K562 (cell line): ENCODE data around the gene PTPRG. TPM values are rescaled to one million over a fixed set of nuclear protein-coding genes. Genes with fewer than 3 reads are reported as not detected.

Experiments
- ATAC-seq: fragments of 200-7000 bp; cut with Tn5 transposase; 3 replicates; pipeline ENCODE4 v1.9.1; 2020; ENCODE audit warnings: moderate library complexity
- BruUV-seq: library from RNA; stranded (reverse); fragments of 400-500 nt; replicated peaks from 2 replicates; lab custom pipeline; 2021; lab: Mats Ljungman, UMichigan
- CTCF ChIA-PET: fragments of 300-600 bp; formaldehyde crosslinking; extraction: SDS; loops from one replicate; lab custom pipeline; 2021; ENCODE audit warnings: low intra/inter-chr PET ratio; lab: Yijun Ruan, JAX
- POLR2A ChIA-PET: fragments of 300-600, 350-650 bp; sonication (Branson Sonifier 250); formaldehyde crosslinking; extraction: SDS; loops from one replicate; lab custom pipeline; 2021; ENCODE audit warnings: antibody characterized with exemption, inconsistent platforms; lab: Yijun Ruan, JAX
- DNase-seq, 4 experiments: peaks; one replicate each; pipeline versions ENCODE4 v3.0.0 to v3.0.0-alpha.2; 2011 to 2018; ENCODE audit warnings: low spot score in 3 of 4, mixed read lengths in 3 of 4; ENCODE audit errors: extremely low read depth in 1 of 4
- FAIRE-seq: peaks from 2 replicates; lab custom pipeline; 2011; peaks lifted over from hg19 to GRCh38; lab: Jason Lieb, UNC
- H2AFZ ChIP-seq: 2 replicates; pipeline ENCODE4 v1.6.0; 2011; ENCODE audit warnings: low read depth, low read length, control low read depth, inconsistent platforms
- H3K27ac ChIP-seq: fragments of 200-600 bp; 3 replicates; pipeline ENCODE4 v1.8.0; 2011; ENCODE audit warnings: low read depth, mild to moderate bottlenecking, control low read depth, inconsistent platforms, low read length, moderate library complexity, mixed read lengths; ENCODE audit errors: extremely low read depth
- H3K27me3 ChIP-seq, 2 experiments: fragments of 300-600 bp in 1 of 2; 2 replicates in 1 of 2; 3 replicates in 1 of 2; pipeline versions ENCODE4 v1.6.0 to v1.8.0; 2011; ENCODE audit warnings: inconsistent platforms in 2 of 2, low read length in 2 of 2, mild to moderate bottlenecking in 1 of 2, mixed read lengths in 1 of 2, moderate library complexity in 1 of 2; ENCODE audit not compliant: control insufficient read depth in 2 of 2, insufficient read depth in 2 of 2
- H3K36me3 ChIP-seq: fragments of 300-600 bp; 3 replicates; pipeline ENCODE4 v1.8.0; 2011; ENCODE audit warnings: mild to moderate bottlenecking, low read length, inconsistent platforms; ENCODE audit not compliant: control insufficient read depth, insufficient read depth
- H3K4me1 ChIP-seq, 2 experiments: fragments of 200-600 bp in 1 of 2; replicated peaks in 1 of 2; 2 replicates in 1 of 2; 3 replicates in 1 of 2; pipeline versions ENCODE4 v1.5.1 to v1.8.0; 2011; ENCODE audit warnings: inconsistent platforms in 2 of 2, low read length in 2 of 2, mild to moderate bottlenecking in 1 of 2, mixed read lengths in 1 of 2, moderate library complexity in 1 of 2; ENCODE audit not compliant: control insufficient read depth in 2 of 2, insufficient read depth in 2 of 2
- H3K4me2 ChIP-seq: 2 replicates; pipeline ENCODE4 v1.6.1; 2011; ENCODE audit warnings: low read length, control low read depth, inconsistent platforms, mixed read lengths; ENCODE audit not compliant: insufficient read depth
- H3K4me3 ChIP-seq: fragments of 200-600 bp; sonication (generic), shearing (Covaris generic); 2 replicates; pipeline ENCODE4 v1.5.1; 2016; ENCODE audit warnings: control low read depth, inconsistent platforms
- H3K79me2 ChIP-seq: fragments of 200-600 bp; 3 replicates; pipeline ENCODE4 v1.8.0; 2011; ENCODE audit warnings: low read length, inconsistent platforms; ENCODE audit not compliant: control insufficient read depth, insufficient read depth
- H3K9ac ChIP-seq, 2 experiments: 2 replicates each; pipeline versions ENCODE4 v1.6.0 to v1.6.1; 2011; ENCODE audit warnings: low read depth in 2 of 2, low read length in 2 of 2, control low read depth in 1 of 2, inconsistent platforms in 1 of 2, mild to moderate bottlenecking in 1 of 2, mixed read lengths in 1 of 2; ENCODE audit not compliant: insufficient read depth in 1 of 2
- H3K9me1 ChIP-seq: one replicate; pipeline ENCODE4 v1.6.0; 2011; ENCODE audit warnings: inconsistent platforms, mild to moderate bottlenecking, low read length, moderate library complexity; ENCODE audit not compliant: control insufficient read depth, insufficient read depth
- H3K9me3 ChIP-seq: replicated peaks from 2 replicates; pipeline ENCODE4 v1.5.1; 2011; ENCODE audit warnings: low read depth, low read length, inconsistent platforms; ENCODE audit not compliant: control insufficient read depth, insufficient read depth
- H4K20me1 ChIP-seq: replicated peaks from 2 replicates; pipeline ENCODE4 v1.6.1; 2011; ENCODE audit warnings: low read length, inconsistent platforms, mixed read lengths; ENCODE audit not compliant: control insufficient read depth, insufficient read depth
- BRCA1 ChIP-seq, 2 experiments: fragments of 450-650 bp in 1 of 2; sonication (generic) in 1 of 2; formaldehyde crosslinking in 1 of 2; IDR thresholded peaks; 2 replicates each; pipeline versions ENCODE4 v1.5.0 to v1.6.1; 2017 to 2020; ENCODE audit warnings: mild to moderate bottlenecking in 1 of 2, missing genetic modification reagents in 1 of 2
- CBFA2T3 ChIP-seq: fragments of 450-650 bp; IDR thresholded peaks from 2 replicates; pipeline ENCODE4 v1.6.1; 2017
- CREM ChIP-seq: IDR thresholded peaks from 2 replicates; pipeline ENCODE4 v1.6.1; 2014; ENCODE audit warnings: antibody characterized with exemption, low read depth
- EZH2 ChIP-seq: IDR thresholded peaks from 2 replicates; pipeline ENCODE4 v1.6.1; 2012; ENCODE audit warnings: low read depth, mild to moderate bottlenecking, inconsistent platforms, low read length, borderline replicate concordance
- KDM4B ChIP-seq, 2 experiments: fragments of 450-650 bp in 1 of 2; sonication (generic) in 1 of 2; IDR thresholded peaks; 2 replicates each; pipeline ENCODE4 v1.6.1; 2016 to 2017; ENCODE audit warnings: borderline replicate concordance in 2 of 2, antibody characterized with exemption in 1 of 2, low read depth in 1 of 2, mild to moderate bottlenecking in 1 of 2
- KLF1 ChIP-seq: fragments of 450-650 bp; IDR thresholded peaks from 2 replicates; pipeline ENCODE4 v1.6.1; 2016; ENCODE audit warnings: missing genetic modification characterization, missing compliant biosample characterization
- SMAD4 ChIP-seq: fragments of 250-450 bp; sonication (Bioruptor Pico); conservative IDR thresholded peaks from 2 replicates; pipeline ENCODE4 v1.8.0; 2021; ENCODE audit warnings: inconsistent platforms, mild to moderate bottlenecking, moderate library complexity
- SNRNP70 ChIP-seq: fragments of 200-400 bp; formaldehyde crosslinking; optimal IDR thresholded peaks from 2 replicates; pipeline ENCODE3; 2017; ENCODE audit warnings: low read depth, low read length
- TEAD4 ChIP-seq, 2 experiments: sonication (generic) in 1 of 2; formaldehyde crosslinking in 1 of 2; IDR thresholded peaks; 2 replicates each; pipeline versions ENCODE4 v1.6.1 to v1.8.0; 2012 to 2022; ENCODE audit warnings: borderline replicate concordance in 1 of 2, inconsistent platforms in 1 of 2, low read length in 1 of 2, mild to moderate bottlenecking in 1 of 2, missing genetic modification reagents in 1 of 2
- ZKSCAN3 ChIP-seq: fragments of 250-450 bp; sonication (Bioruptor Pico); IDR thresholded peaks from 2 replicates; pipeline ENCODE4 v1.4.0; 2020
- ZNF584 ChIP-seq: fragments of 200-800 bp; sonication (Bioruptor generic); IDR thresholded peaks from 2 replicates; pipeline ENCODE4 v1.6.1; 2016; ENCODE audit warnings: low read depth, mild to moderate bottlenecking, missing genetic modification characterization, missing compliant biosample characterization
- WGBS: fragments of 100-300 bp; shearing (Covaris generic); methylation state at CpG from one replicate; pipeline ENCODE4 v1.1.6; 2016; ENCODE audit warnings: low coverage, mixed read lengths; ENCODE audit not compliant: insufficient coverage; ENCODE audit errors: missing lambda C conversion rate; 5-methylcytosine and 5-hydroxymethylcytosine counted together
- in situ Hi-C: fragments of 300-500 bp; cut with MboI; formaldehyde crosslinking; loops from 4 replicates; pipeline ENCODE4 v1.15.0; 2018; ENCODE audit warnings: inconsistent platforms, mixed read lengths
- intact Hi-C: fragments of 100-400 bp; cut with micrococcal nuclease; formaldehyde crosslinking; loops from 2 replicates; pipeline ENCODE4 v1.14.2; 2022
- polyA plus RNA-seq, 8 experiments: library from polyadenylated mRNA; depleted of rRNA in 4 of 8; stranded (reverse) in 5 of 8; unstranded in 3 of 8; fragments of >200 nt; fragmentation: Nextera tagmentation in 2 of 8; fragmentation: Illumina TruSeq in 1 of 8; extraction: Ambion mirVana in 2 of 8; extraction: Trizol in 1 of 8; gene quantifications; 2 replicates each; pipeline versions ENCODE4 v1.2.1 to v1.2.3, GENCODE V29; 2011 to 2014; ENCODE audit warnings: inconsistent platforms in 1 of 8, missing spikeins in 1 of 8
- total RNA-seq, 7 experiments: library from RNA; depleted of rRNA in 6 of 7; stranded (reverse); fragments of >200 nt in 6 of 7; fragmentation: Illumina TruSeq in 2 of 7; extraction: Trizol in 2 of 7; gene quantifications; 2 replicates each; pipeline versions ENCODE4 v1.2.1 to v1.2.3, GENCODE V29; 2011 to 2021; ENCODE audit warnings: low replicate concordance in 1 of 7
- TF ChIP-seq, protein P1 (sequence below): fragments of 450-650 bp; formaldehyde crosslinking; IDR thresholded peaks from 2 replicates; pipeline ENCODE4 v1.4.0; 2022; ENCODE audit warnings: missing genetic modification characterization
- TF ChIP-seq, protein P2 (sequence below): sonication (generic); formaldehyde crosslinking; IDR thresholded peaks from 2 replicates; pipeline ENCODE4 v1.8.0; 2023; ENCODE audit warnings: mild to moderate bottlenecking, missing genetic modification reagents

Gene PTPRG
- total and polyA plus RNA-seq, 9 of the 15 experiments (the other 6 are each of a cell fraction or from before 2014, with no cell fraction given) = 0.16 TPM; not detected in 8

- no peak for DNase-seq
- Histone ChIP-seq H3K9ac (no peak overlapping the region), H3K27ac (no peak overlapping the region), H3K4me2 (no peak overlapping the region), H3K9me1 (no peaks in the 10 kb centered on the region), H2AFZ (no peak overlapping the region), H3K4me3 (no peak overlapping the region), H3K9me3 (no peaks in the 10 kb centered on the region), H3K27me3 (0 out of 5 replicates have a peak, but pooled peaks cover 0 to 12% of the 10 kb centered on the region in 2 experiments), H4K20me1 (no peaks in the 10 kb centered on the region), H3K79me2 (no peaks in the 10 kb centered on the region), H3K4me1 (no peaks in the 10 kb centered on the region), H3K36me3 (no peaks in the 10 kb centered on the region)
- ATAC-seq = no peak
- in situ Hi-C loops (no loop called here), intact Hi-C loops (no loop called here)
- POLR2A ChIA-PET = no interaction called here
- BruUV-seq = no TSS peak
- no peak for FAIRE-seq
- no peak for TF ChIP-seq EZH2
- TF ChIP-seq ZNF584 = no peak
- TF ChIP-seq, protein P1, sequence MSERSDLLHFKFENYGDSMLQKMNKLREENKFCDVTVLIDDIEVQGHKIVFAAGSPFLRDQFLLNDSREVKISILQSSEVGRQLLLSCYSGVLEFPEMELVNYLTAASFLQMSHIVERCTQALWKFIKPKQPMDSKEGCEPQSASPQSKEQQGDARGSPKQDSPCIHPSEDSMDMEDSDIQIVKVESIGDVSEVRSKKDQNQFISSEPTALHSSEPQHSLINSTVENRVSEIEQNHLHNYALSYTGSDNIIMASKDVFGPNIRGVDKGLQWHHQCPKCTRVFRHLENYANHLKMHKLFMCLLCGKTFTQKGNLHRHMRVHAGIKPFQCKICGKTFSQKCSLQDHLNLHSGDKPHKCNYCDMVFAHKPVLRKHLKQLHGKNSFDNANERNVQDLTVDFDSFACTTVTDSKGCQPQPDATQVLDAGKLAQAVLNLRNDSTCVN = no peak
- TF ChIP-seq KDM4B (IDR thresholded peaks at IDR 0.05; ENCODE audit: borderline replicate concordance in 2 of 2, low read depth in 1 of 2) = no peak
- no peak for TF ChIP-seq SNRNP70
- TF ChIP-seq, protein P2, sequence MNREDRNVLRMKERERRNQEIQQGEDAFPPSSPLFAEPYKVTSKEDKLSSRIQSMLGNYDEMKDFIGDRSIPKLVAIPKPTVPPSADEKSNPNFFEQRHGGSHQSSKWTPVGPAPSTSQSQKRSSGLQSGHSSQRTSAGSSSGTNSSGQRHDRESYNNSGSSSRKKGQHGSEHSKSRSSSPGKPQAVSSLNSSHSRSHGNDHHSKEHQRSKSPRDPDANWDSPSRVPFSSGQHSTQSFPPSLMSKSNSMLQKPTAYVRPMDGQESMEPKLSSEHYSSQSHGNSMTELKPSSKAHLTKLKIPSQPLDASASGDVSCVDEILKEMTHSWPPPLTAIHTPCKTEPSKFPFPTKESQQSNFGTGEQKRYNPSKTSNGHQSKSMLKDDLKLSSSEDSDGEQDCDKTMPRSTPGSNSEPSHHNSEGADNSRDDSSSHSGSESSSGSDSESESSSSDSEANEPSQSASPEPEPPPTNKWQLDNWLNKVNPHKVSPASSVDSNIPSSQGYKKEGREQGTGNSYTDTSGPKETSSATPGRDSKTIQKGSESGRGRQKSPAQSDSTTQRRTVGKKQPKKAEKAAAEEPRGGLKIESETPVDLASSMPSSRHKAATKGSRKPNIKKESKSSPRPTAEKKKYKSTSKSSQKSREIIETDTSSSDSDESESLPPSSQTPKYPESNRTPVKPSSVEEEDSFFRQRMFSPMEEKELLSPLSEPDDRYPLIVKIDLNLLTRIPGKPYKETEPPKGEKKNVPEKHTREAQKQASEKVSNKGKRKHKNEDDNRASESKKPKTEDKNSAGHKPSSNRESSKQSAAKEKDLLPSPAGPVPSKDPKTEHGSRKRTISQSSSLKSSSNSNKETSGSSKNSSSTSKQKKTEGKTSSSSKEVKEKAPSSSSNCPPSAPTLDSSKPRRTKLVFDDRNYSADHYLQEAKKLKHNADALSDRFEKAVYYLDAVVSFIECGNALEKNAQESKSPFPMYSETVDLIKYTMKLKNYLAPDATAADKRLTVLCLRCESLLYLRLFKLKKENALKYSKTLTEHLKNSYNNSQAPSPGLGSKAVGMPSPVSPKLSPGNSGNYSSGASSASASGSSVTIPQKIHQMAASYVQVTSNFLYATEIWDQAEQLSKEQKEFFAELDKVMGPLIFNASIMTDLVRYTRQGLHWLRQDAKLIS (CRISPR knock-in tag) = no peak
- TF ChIP-seq TEAD4 (IDR thresholded peaks at IDR 0.05; ENCODE audit: low read length) = no peak
- TF ChIP-seq TEAD4 (CRISPR knock-in tag; IDR thresholded peaks at IDR 0.05; ENCODE audit: borderline replicate concordance) = no peak
- TF ChIP-seq CREM = no peak
- no peak for TF ChIP-seq CBFA2T3
- no peak for TF ChIP-seq ZKSCAN3 (CRISPR knock-in tag)
- TF ChIP-seq KLF1 (tag) = no peak
- no peak for TF ChIP-seq BRCA1 (IDR thresholded peaks at IDR 0.05)
- no peak for TF ChIP-seq BRCA1 (CRISPR knock-in tag; IDR thresholded peaks at IDR 0.05)
- TF ChIP-seq SMAD4 (CRISPR knock-in tag) = no peak
- WGBS = 0% methylated on average over 3 of the region's 5 CpGs
- CTCF ChIA-PET = no interaction called here
Observed at GRCh38 chr3:61681636-61682035, 120.3 kb downstream of the PTPRG start.
